Measurements from ENCODE around the gene GBA2.

Gene GBA2

GRCh38 chr9:35790385-35791296 is 41.6 kb upstream of the GBA2 start:
- TF ChIP-seq, protein P1, sequence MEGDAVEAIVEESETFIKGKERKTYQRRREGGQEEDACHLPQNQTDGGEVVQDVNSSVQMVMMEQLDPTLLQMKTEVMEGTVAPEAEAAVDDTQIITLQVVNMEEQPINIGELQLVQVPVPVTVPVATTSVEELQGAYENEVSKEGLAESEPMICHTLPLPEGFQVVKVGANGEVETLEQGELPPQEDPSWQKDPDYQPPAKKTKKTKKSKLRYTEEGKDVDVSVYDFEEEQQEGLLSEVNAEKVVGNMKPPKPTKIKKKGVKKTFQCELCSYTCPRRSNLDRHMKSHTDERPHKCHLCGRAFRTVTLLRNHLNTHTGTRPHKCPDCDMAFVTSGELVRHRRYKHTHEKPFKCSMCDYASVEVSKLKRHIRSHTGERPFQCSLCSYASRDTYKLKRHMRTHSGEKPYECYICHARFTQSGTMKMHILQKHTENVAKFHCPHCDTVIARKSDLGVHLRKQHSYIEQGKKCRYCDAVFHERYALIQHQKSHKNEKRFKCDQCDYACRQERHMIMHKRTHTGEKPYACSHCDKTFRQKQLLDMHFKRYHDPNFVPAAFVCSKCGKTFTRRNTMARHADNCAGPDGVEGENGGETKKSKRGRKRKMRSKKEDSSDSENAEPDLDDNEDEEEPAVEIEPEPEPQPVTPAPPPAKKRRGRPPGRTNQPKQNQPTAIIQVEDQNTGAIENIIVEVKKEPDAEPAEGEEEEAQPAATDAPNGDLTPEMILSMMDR (IDR thresholded peaks at IDR 0.05) = peak; percentile 80

GRCh38 chr9:35790025-35790384 is 41.0 kb upstream of the GBA2 start:
- TF ChIP-seq, protein P1 (IDR thresholded peaks at IDR 0.05) = no peak

DNA sequence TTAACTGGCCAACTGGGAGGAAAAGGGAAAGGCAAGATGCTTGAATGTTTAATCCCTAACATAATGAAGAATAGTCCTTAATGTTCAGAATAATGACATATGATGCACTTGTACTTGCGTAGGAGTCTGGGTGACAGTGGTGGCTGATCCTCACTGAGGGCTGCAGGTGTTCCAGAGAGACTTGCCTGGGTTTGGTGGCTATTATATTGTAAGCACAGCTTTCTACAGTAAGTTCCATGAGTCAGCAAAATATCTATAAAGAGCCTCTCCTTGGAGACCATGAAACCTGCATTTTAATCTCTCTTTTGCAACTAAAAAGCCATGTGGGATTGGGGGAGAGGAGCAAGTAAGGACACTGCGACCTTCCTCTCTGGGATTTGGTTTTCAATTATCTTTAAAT is 40.5 kb upstream of the GBA2 start:
- TF ChIP-seq, protein P1 (IDR thresholded peaks at IDR 0.05) = no peak

DNA sequence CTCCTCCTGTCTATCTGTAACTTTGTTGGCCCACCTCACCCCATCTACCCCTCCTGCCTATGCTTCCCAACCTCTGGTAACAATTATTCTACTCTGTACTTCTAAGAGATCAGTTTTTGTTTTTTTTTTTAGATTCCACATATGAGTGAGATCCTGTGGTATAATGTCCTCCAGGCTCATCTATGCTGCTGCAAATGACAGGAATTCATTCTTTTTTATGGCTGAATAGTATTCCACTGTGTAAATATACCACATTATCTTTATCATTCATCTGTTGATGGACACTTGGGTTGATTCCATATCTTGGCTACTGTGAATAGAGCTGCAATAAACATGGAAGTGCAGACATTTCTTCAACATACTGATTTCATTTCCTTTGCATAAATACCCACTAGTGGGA is 34.4 kb upstream of the GBA2 start:
- TF ChIP-seq, protein P1 (IDR thresholded peaks at IDR 0.05) = no peak

- TF ChIP-seq, protein P1 (IDR thresholded peaks at IDR 0.05) = no peak
Observed at GRCh38 chr9:35781066-35781465, 32.0 kb upstream of the GBA2 start.

DNA sequence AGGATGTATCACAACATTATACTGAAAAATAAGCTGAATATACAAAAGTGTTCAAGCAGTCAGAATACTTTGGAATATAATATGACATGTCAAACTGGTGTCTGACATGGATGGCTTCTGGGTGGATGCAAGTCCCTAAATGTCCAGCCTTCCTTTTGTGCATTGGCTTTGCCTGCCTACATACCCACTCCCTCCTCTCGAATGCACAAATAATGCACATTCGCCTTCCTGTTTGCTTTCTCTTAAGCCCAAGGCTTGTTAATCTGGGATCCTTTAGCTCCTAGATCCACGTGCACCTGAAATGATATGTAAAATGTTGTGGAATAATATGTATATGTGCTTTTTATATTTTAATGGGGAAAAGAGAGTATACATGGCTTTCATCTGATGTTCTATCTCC is 29.5 kb upstream of the GBA2 start:
- TF ChIP-seq, protein P1 (IDR thresholded peaks at IDR 0.05) = no peak

DNA sequence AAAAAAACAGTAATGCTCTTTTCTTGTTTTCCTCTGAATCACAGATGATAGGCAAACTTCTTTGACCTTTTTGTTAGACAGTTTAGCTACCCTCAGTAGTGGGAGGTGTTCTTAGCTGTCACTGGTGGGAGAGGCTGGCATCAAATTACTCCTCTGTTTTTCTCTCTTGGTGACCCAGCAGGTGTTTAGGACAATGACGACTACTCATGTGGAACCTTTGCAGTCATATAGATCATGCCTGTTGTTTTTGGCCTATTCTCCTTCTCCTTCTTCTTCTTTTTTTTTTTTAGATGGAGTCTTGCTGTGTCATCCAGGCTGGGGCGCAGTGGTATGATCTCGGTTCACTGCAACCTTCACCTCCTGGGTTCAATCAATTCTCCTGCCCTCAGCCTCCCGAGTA is 27.0 kb upstream of the GBA2 start:
- TF ChIP-seq, protein P1 (IDR thresholded peaks at IDR 0.05) = no peak

Data from LNCAP (cell line).